GM12864 (cell line): ENCODE results near the gene FARSA.
"Not testable (repeated sequence)": the region's sequence is repeated elsewhere in the genome, so short reads cannot be mapped to it uniquely, and the experiment has no call there.

Experiments
- DNase-seq: peaks from one replicate; pipeline ENCODE4 v3.0.0-alpha.2; 2011; ENCODE audit warnings: low read depth
- H3K4me3 ChIP-seq: 2 replicates; pipeline ENCODE4 v1.5.1; 2011; ENCODE audit warnings: mild to moderate bottlenecking, low read depth, low read length, control low read depth
- CTCF ChIP-seq: IDR thresholded peaks from 2 replicates; pipeline ENCODE4 v1.5.1; 2011; ENCODE audit warnings: low read depth, mild to moderate bottlenecking, moderate library complexity, low read length, control low read depth, inconsistent platforms; ENCODE audit errors: missing control alignments

Gene FARSA

DNA sequence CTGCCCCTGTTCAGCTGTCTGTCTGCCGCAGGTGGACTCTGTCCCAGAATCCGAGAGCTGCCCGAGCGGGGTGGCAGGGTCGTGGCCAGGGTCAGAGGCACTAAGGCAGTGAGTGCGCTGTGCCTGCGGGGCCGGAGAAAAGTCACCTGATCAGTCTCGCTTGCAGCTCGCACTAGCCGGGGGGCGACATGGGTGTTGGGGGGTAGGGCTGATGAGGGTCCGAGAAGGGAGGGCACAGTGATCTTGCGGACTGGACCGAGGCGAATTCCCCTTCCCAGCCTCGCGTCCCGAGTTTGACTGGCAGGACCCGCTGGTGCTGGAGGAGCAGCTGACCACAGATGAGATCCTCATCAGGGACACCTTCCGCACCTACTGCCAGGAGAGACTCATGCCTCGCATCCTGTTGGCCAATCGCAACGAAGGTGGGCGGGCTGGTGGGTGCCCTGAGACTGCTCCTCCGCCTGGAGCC is 41.9 kb downstream of the FARSA start:
- no peak for TF ChIP-seq CTCF
- no peak for DNase-seq
- peak overlapping the region; percentile 77 for H3K4me3 ChIP-seq

GRCh38 chr19:12890787-12891552 is 42.5 kb downstream of the FARSA start, which contains the start of gene GCDH:
GCDH (plus strand) TSS chr19:12891160; CDS start chr19:12891305, 145 bp downstream.
- H3K4me3 ChIP-seq: peak within 1 kb of the TSS; percentile 77
- DNase-seq: peak; percentile 97
- no peak for TF ChIP-seq CTCF

GRCh38 chr19:12890299-12890786 is 43.2 kb downstream of the FARSA start:
- peak overlapping the region; percentile 42 for H3K4me3 ChIP-seq
- DNase-seq: not testable (repeated sequence)

DNA sequence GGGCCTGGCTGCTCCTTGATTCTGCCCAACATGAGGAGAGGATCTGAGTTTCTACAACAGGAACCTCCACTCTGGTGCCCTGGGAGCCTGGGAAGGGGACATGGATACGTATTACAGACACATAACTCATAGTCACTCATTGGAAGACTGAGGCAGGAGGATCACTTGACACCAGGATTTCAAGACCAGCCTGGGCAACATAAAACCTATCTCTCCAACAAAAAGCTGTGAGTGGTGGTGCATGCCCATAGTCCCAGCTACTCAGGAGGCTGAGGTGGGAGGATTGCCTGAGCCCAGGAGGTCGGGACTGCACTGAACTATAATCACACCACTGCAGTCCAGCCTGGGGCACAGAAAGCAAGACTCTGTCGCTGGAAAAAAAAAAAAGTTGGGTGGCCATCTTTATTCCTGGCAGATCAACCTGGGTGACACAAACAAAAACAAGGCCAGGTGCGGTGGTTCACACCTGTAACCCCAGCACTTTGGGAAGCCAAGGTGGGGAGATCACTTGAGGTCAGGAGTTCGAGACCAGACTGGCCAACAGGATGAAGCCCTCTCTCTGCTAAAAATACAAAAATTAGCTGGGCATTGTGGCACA is 45.4 kb downstream of the FARSA start:
- TF ChIP-seq CTCF: no peak
- no peak for DNase-seq
- no peak overlapping the region for H3K4me3 ChIP-seq

DNA sequence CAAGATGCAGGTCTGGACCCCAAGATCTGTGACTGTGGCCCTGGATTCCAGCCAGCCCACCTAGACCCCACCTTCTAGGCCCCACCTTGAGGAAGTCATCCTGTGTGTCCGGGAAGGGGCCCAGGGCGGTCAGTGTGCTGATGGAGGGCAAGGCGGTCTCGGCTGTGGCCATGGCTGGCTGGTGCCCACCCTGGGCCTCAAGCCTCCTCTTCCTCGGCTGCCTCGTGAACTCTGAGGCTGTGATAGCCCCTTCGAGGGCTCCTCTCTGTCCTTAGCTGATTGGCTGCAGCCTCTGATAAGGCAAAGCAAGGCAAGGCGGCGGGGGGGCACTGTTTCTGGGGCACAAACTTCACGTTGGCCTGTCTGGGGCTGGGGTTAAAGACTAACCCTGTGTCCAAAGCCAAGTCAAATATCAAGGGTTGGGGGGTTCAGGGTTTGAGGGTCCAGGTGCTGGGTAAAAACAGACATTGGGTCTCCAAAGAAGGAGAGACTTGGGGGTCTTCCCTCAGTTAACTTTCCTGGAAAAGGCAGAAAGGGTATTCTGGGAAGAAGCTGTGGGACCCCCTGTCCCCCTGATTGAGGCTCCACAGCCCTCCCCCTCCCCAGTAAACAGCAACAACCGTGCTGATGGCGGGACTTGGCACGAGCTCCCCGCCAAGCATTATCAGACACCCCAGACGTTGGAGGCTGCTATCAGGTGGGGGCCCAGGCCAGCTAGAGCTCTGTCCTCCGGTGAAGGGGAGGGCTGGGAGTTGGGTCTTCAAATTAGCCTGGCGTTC is 46.4 kb downstream of the FARSA start, which contains the start of gene KLF1:
KLF1 (minus strand) TSS at position 233 of the 779 bp plus-strand sequence; CDS start at position 172, 61 bp downstream.
- no peak within 1 kb of the TSS for H3K4me3 ChIP-seq
- no peak for DNase-seq
- TF ChIP-seq CTCF: no peak

GRCh38 chr19:12886651-12886968 is 46.9 kb downstream of the FARSA start:
- TF ChIP-seq CTCF: no peak
- no peak for DNase-seq
- no peak overlapping the region for H3K4me3 ChIP-seq
